Measurements from ENCODE around the gene OR8H3. TPM values are rescaled to one million over a fixed set of nuclear protein-coding genes. Genes with fewer than 3 reads are reported as not detected.
"Not testable (repeated sequence)": the region's sequence is repeated elsewhere in the genome, so short reads cannot be mapped to it uniquely, and the experiment has no call there.

OR8H3 gene
- not detected for polyA plus RNA-seq (2012; ENCODE audit: insufficient read depth, insufficient read length, low read depth)

GRCh38 chr11:56122073-56122472 is at the start of gene OR8H3:
Gene OR8H3 (plus strand): TSS chr11:56122373. CDS start chr11:56122373, 0 bp downstream.
- no peaks in the 10 kb centered on the region for H3K4me1 ChIP-seq
- no peaks in the 10 kb centered on the region for H3K36me3 ChIP-seq
- no peaks in the 10 kb centered on the region for H3K27me3 ChIP-seq
- TF ChIP-seq CTCF (IDR thresholded peaks at IDR 0.05; ENCODE audit: low read depth, low read length) = no peak
- DNase-seq = no peak
- H3K9me3 ChIP-seq = no peaks in the 10 kb centered on the region
- H3K4me3 ChIP-seq (ENCODE audit: low read depth, low read length) = no peak within 1 kb of the TSS

- DNase-seq = no peak
- Histone ChIP-seq H3K9me3 (no peaks in the 10 kb centered on the region), H3K36me3 (no peaks in the 10 kb centered on the region), H3K4me1 (no peaks in the 10 kb centered on the region), H3K27me3 (no peaks in the 10 kb centered on the region), H3K4me3 (ENCODE audit: low read depth, low read length) (no peak overlapping the region)
- TF ChIP-seq CTCF (IDR thresholded peaks at IDR 0.05; ENCODE audit: low read depth, low read length) = no peak
Observed at GRCh38 chr11:56089697-56090096, 32.5 kb upstream of the OR8H3 start.

GRCh38 chr11:56093008-56093407 is 29.2 kb upstream of the OR8H3 start, which contains the start of gene OR8I2:
Gene OR8I2 (plus strand): TSS chr11:56093308. CDS start chr11:56093308, 0 bp downstream.
- no peaks in the 10 kb centered on the region for H3K27me3 ChIP-seq
- no peak for TF ChIP-seq CTCF (IDR thresholded peaks at IDR 0.05; ENCODE audit: low read depth, low read length)
- H3K4me3 ChIP-seq (ENCODE audit: low read depth, low read length) = no peak within 1 kb of the TSS
- no peak for DNase-seq
- H3K9me3 ChIP-seq = no peaks in the 10 kb centered on the region
- H3K4me1 ChIP-seq = no peaks in the 10 kb centered on the region
- H3K36me3 ChIP-seq = no peaks in the 10 kb centered on the region

GRCh38 chr11:56103210-56103737 is 18.9 kb upstream of the OR8H3 start, which contains the start of gene OR8H2:
Gene OR8H2 (plus strand): TSS chr11:56103687. CDS start chr11:56105043, 1,356 bp downstream.
- no peak for TF ChIP-seq CTCF (IDR thresholded peaks at IDR 0.05; ENCODE audit: low read depth, low read length)
- Histone ChIP-seq H3K9me3 (no peaks in the 10 kb centered on the region), H3K4me3 (ENCODE audit: low read depth, low read length) (no peak within 1 kb of the TSS)

GRCh38 chr11:56140151-56140661 is 18.0 kb downstream of the OR8H3 start, which contains the start of gene OR8J3:
Gene OR8J3 (minus strand): TSS chr11:56140201. CDS start chr11:56137718, 2,483 bp downstream.
- Histone ChIP-seq H3K4me3 (ENCODE audit: low read depth, low read length) (no peak within 1 kb of the TSS), H3K4me1 (no peaks in the 10 kb centered on the region), H3K9me3 (no peaks in the 10 kb centered on the region), H3K27me3 (no peaks in the 10 kb centered on the region), H3K36me3 (no peaks in the 10 kb centered on the region)
- no peak for DNase-seq
- no peak for TF ChIP-seq CTCF (IDR thresholded peaks at IDR 0.05; ENCODE audit: low read depth, low read length)

More at GRCh38 chr11:56103210-56103737, 18.9 kb upstream of the OR8H3 start, which contains the start of gene OR8H2:
- no peaks in the 10 kb centered on the region for H3K36me3 ChIP-seq
- H3K4me1 ChIP-seq = no peaks in the 10 kb centered on the region
- DNase-seq = no peak
- H3K27me3 ChIP-seq = no peaks in the 10 kb centered on the region

- H3K36me3 ChIP-seq; H3K27me3 ChIP-seq; H3K4me3 ChIP-seq (ENCODE audit: low read depth, low read length); H3K9me3 ChIP-seq; H3K4me1 ChIP-seq; DNase-seq: not testable (repeated sequence)
Observed at GRCh38 chr11:56143681-56144080, 21.5 kb downstream of the OR8H3 start.
